ENCODE data around the gene MYRIP. TPM values are rescaled to one million over a fixed set of nuclear protein-coding genes. Genes with fewer than 3 reads are reported as not detected.

The MYRIP gene
- total and polyA plus RNA-seq, 2 experiments from 2014 or later = 1.5 to 1.8 TPM

- TF ChIP-seq, protein P1, sequence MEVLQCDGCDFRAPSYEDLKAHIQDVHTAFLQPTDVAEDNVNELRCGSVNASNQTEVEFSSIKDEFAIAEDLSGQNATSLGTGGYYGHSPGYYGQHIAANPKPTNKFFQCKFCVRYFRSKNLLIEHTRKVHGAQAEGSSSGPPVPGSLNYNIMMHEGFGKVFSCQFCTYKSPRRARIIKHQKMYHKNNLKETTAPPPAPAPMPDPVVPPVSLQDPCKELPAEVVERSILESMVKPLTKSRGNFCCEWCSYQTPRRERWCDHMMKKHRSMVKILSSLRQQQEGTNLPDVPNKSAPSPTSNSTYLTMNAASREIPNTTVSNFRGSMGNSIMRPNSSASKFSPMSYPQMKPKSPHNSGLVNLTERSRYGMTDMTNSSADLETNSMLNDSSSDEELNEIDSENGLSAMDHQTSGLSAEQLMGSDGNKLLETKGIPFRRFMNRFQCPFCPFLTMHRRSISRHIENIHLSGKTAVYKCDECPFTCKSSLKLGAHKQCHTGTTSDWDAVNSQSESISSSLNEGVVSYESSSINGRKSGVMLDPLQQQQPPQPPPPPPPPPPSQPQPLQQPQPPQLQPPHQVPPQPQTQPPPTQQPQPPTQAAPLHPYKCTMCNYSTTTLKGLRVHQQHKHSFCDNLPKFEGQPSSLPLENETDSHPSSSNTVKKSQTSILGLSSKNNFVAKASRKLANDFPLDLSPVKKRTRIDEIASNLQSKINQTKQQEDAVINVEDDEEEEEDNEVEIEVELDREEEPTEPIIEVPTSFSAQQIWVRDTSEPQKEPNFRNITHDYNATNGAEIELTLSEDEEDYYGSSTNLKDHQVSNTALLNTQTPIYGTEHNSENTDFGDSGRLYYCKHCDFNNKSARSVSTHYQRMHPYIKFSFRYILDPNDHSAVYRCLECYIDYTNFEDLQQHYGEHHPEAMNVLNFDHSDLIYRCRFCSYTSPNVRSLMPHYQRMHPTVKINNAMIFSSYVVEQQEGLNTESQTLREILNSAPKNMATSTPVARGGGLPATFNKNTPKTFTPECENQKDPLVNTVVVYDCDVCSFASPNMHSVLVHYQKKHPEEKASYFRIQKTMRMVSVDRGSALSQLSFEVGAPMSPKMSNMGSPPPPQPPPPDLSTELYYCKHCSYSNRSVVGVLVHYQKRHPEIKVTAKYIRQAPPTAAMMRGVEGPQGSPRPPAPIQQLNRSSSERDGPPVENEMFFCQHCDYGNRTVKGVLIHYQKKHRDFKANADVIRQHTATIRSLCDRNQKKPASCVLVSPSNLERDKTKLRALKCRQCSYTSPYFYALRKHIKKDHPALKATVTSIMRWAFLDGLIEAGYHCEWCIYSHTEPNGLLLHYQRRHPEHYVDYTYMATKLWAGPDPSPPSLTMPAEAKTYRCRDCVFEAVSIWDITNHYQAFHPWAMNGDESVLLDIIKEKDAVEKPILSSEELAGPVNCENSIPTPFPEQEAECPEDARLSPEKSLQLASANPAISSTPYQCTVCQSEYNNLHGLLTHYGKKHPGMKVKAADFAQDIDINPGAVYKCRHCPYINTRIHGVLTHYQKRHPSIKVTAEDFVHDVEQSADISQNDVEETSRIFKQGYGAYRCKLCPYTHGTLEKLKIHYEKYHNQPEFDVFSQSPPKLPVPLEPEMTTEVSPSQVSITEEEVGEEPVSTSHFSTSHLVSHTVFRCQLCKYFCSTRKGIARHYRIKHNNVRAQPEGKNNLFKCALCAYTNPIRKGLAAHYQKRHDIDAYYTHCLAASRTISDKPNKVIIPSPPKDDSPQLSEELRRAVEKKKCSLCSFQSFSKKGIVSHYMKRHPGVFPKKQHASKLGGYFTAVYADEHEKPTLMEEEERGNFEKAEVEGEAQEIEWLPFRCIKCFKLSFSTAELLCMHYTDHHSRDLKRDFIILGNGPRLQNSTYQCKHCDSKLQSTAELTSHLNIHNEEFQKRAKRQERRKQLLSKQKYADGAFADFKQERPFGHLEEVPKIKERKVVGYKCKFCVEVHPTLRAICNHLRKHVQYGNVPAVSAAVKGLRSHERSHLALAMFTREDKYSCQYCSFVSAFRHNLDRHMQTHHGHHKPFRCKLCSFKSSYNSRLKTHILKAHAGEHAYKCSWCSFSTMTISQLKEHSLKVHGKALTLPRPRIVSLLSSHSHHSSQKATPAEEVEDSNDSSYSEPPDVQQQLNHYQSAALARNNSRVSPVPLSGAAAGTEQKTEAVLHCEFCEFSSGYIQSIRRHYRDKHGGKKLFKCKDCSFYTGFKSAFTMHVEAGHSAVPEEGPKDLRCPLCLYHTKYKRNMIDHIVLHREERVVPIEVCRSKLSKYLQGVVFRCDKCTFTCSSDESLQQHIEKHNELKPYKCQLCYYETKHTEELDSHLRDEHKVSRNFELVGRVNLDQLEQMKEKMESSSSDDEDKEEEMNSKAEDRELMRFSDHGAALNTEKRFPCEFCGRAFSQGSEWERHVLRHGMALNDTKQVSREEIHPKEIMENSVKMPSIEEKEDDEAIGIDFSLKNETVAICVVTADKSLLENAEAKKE (CRISPR knock-in tag; IDR thresholded peaks at IDR 0.05) = no peak
- no peak for TF ChIP-seq ZNF114 (CRISPR knock-in tag; IDR thresholded peaks at IDR 0.05)
- TF ChIP-seq REST (IDR thresholded peaks at IDR 0.05; ENCODE audit: unreplicated experiment) = no peak
- TF ChIP-seq JUNB (IDR thresholded peaks at IDR 0.05; ENCODE audit: unreplicated experiment) = no peak
Measured at GRCh38 chr3:39936848-39937247, 127.4 kb downstream of the MYRIP start (continued).

- H3K36me3 ChIP-seq (ENCODE audit: insufficient read depth) = no peaks in the 10 kb centered on the region
- no peak overlapping the region for H3K4me3 ChIP-seq
- no peaks in the 10 kb centered on the region for H3K27me3 Mint-ChIP-seq (ENCODE audit: insufficient read depth, low read depth, poor library complexity)
- H3K79me2 ChIP-seq (replicated peaks; ENCODE audit: insufficient read depth) = no peaks in the 10 kb centered on the region
- TF ChIP-seq ZNF331 (CRISPR knock-in tag; IDR thresholded peaks at IDR 0.05; ENCODE audit: low read depth) (no peak), REST (IDR thresholded peaks at IDR 0.05; ENCODE audit: unreplicated experiment) (no peak), NANOG (IDR thresholded peaks at IDR 0.05; ENCODE audit: borderline replicate concordance) (no peak), EZH2 (IDR thresholded peaks at IDR 0.05; ENCODE audit: low read depth, unreplicated experiment) (no peak), EZH2phosphoT487 (IDR thresholded peaks at IDR 0.05; ENCODE audit: unreplicated experiment) (no peak), CREB1 (CRISPR knock-in tag; IDR thresholded peaks at IDR 0.05; ENCODE audit: low read depth) (no peak), POLR2AphosphoS5 (IDR thresholded peaks at IDR 0.05; ENCODE audit: low read depth) (no peak), JUNB (IDR thresholded peaks at IDR 0.05; ENCODE audit: unreplicated experiment) (no peak)
- no peaks in the 10 kb centered on the region for H3K36me3 Mint-ChIP-seq (ENCODE audit: low read depth)
- no peaks in the 10 kb centered on the region for H3K27me3 ChIP-seq (ENCODE audit: insufficient read depth)
- DNase-seq (ENCODE audit: low spot score) (no peak), ATAC-seq (no peak)
- no peaks in the 10 kb centered on the region for H3K9me2 ChIP-seq (ENCODE audit: insufficient read depth)
- no peak overlapping the region for H3K4me3 Mint-ChIP-seq
- peaks cover 17% of the 10 kb centered on the region for H3K4me1 Mint-ChIP-seq
- no peaks in the 10 kb centered on the region for H4K20me1 ChIP-seq (replicated peaks; ENCODE audit: insufficient read depth)
- H3K9me3 Mint-ChIP-seq = no peaks in the 10 kb centered on the region
- no peaks in the 10 kb centered on the region for H3F3A ChIP-seq (replicated peaks; ENCODE audit: low read depth)
- no peak overlapping the region for H3K27ac Mint-ChIP-seq
- H3K4me2 ChIP-seq = no peak overlapping the region
- no peak overlapping the region for H2AFZ ChIP-seq
- H3K27ac ChIP-seq (ENCODE audit: low read depth) = no peak overlapping the region
- no peaks in the 10 kb centered on the region for H3K4me1 ChIP-seq (ENCODE audit: insufficient read depth)
Measured at GRCh38 chr3:39937315-39937714, 127.9 kb downstream of the MYRIP start.
